NB4 (cell line): ENCODE results near the gene GPR78.

Experiments used
- DNase-seq: peaks from one replicate; pipeline ENCODE4 v3.0.0; 2010; ENCODE audit warnings: low read depth
- H3K4me3 ChIP-seq: one replicate; pipeline ENCODE4 v1.5.1; 2011; ENCODE audit warnings: mild to moderate bottlenecking, low read depth, low read length, moderate library complexity
- CTCF ChIP-seq: IDR thresholded peaks from one replicate; pipeline ENCODE4 v1.5.1; 2012; ENCODE audit warnings: low read depth, low read length
- MAX ChIP-seq: IDR thresholded peaks from 2 replicates; pipeline ENCODE4 v1.6.1; 2011; ENCODE audit warnings: low read depth, low read length
- MYC ChIP-seq: IDR thresholded peaks from 2 replicates; pipeline ENCODE4 v1.6.1; 2011; ENCODE audit warnings: low read depth, low read length
- POLR2A ChIP-seq: IDR thresholded peaks from 2 replicates; pipeline ENCODE4 v1.6.1; 2011; ENCODE audit warnings: mild to moderate bottlenecking; ENCODE audit not compliant: insufficient read length; ENCODE audit errors: extremely low read depth

The GPR78 gene

GRCh38 chr4:8580321-8581093 is at the start of gene GPR78:
Gene GPR78, plus strand, starts transcription at chr4:8580392. Its CDS starts 591 bp downstream, at chr4:8580983.
- TF ChIP-seq POLR2A, result no peak
- no peak for TF ChIP-seq MAX
- no peak for TF ChIP-seq CTCF
- TF ChIP-seq MYC, result no peak
- no peak within 1 kb of the TSS for H3K4me3 ChIP-seq
- peak; percentile 65 for DNase-seq

GRCh38 chr4:8532245-8532781 is 47.9 kb upstream of the GPR78 start:
- no peak for DNase-seq
- H3K4me3 ChIP-seq, result no peak overlapping the region

GRCh38 chr4:8533274-8533865 is 46.8 kb upstream of the GPR78 start:
- TF ChIP-seq MAX, result no peak
- TF ChIP-seq POLR2A, result no peak
- TF ChIP-seq CTCF, result no peak
- TF ChIP-seq MYC, result no peak

More at GRCh38 chr4:8532245-8532781, 47.9 kb upstream of the GPR78 start:
- TF ChIP-seq MYC (no peak), POLR2A (no peak), MAX (no peak), CTCF (no peak)

GRCh38 chr4:8534129-8534528 is 46.1 kb upstream of the GPR78 start:
- H3K4me3 ChIP-seq, result no peak overlapping the region
- DNase-seq, result no peak
- no peak for TF ChIP-seq POLR2A

More at GRCh38 chr4:8533274-8533865, 46.8 kb upstream of the GPR78 start:
- no peak for DNase-seq
- H3K4me3 ChIP-seq, result no peak overlapping the region

- no peak overlapping the region for H3K4me3 ChIP-seq
- no peak for DNase-seq
- TF ChIP-seq MAX, result no peak
- TF ChIP-seq CTCF, result no peak
- TF ChIP-seq MYC, result no peak
- TF ChIP-seq POLR2A, result no peak
Measured at GRCh38 chr4:8534611-8535010, 45.6 kb upstream of the GPR78 start.

- H3K4me3 ChIP-seq, result no peak overlapping the region
- no peak for TF ChIP-seq MYC
- TF ChIP-seq MAX, result no peak
- no peak for TF ChIP-seq POLR2A
- no peak for TF ChIP-seq CTCF
- no peak for DNase-seq
Measured at GRCh38 chr4:8536467-8536866, 43.7 kb upstream of the GPR78 start.
